ENCODE measurements around the gene HPGD.

DNA sequence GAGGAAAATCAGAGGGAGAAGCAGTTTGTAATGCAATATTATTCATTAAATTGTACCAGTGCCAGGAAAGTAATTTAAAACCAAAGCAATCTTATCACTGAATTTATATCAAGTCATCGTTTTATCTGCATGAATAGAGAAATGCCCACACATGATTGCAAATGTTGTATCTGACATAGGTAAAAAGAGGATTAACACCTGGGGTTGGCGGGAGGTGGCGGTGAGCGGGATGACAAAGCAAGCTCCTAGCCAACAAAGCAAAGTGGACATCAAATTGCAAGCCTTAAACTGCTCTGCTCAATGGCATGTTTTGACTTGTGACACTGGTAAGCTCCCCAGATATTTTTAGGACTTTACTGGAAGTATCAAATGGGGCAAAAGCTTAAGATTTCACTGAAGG is 16.4 kb downstream of the HPGD start:
- TF ChIP-seq CTCF (conservative IDR thresholded peaks at IDR 0.05; ENCODE audit: low read length) (no peak), EZH2phosphoT487 (IDR thresholded peaks at IDR 0.05; ENCODE audit: borderline replicate concordance, low read depth, low read length) (no peak)
